ENCODE measurements around the gene SERINC2.

GRCh38 chr1:31478167-31478566 is 65.2 kb downstream of the SERINC2 start:
- TF ChIP-seq, protein P1, sequence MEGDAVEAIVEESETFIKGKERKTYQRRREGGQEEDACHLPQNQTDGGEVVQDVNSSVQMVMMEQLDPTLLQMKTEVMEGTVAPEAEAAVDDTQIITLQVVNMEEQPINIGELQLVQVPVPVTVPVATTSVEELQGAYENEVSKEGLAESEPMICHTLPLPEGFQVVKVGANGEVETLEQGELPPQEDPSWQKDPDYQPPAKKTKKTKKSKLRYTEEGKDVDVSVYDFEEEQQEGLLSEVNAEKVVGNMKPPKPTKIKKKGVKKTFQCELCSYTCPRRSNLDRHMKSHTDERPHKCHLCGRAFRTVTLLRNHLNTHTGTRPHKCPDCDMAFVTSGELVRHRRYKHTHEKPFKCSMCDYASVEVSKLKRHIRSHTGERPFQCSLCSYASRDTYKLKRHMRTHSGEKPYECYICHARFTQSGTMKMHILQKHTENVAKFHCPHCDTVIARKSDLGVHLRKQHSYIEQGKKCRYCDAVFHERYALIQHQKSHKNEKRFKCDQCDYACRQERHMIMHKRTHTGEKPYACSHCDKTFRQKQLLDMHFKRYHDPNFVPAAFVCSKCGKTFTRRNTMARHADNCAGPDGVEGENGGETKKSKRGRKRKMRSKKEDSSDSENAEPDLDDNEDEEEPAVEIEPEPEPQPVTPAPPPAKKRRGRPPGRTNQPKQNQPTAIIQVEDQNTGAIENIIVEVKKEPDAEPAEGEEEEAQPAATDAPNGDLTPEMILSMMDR (IDR thresholded peaks at IDR 0.05) = no peak
- TF ChIP-seq EP300 (IDR thresholded peaks at IDR 0.05; ENCODE audit: low read depth) = no peak
- TF ChIP-seq POLR2A (IDR thresholded peaks at IDR 0.05) = no peak
- TF ChIP-seq POLR2AphosphoS5 (IDR thresholded peaks at IDR 0.05) = no peak

Data from transverse colon (tissue), 4 donors.